Chondrocyte (in vitro differentiated cells): ENCODE data around the gene SESTD1. TPM values are rescaled to one million over a fixed set of nuclear protein-coding genes. Genes with fewer than 3 reads are reported as not detected.

Experiments used
- DNase-seq: peaks from one replicate; pipeline ENCODE4 v3.0.0; 2021; ENCODE audit warnings: mixed read lengths, low spot score
- H3K27ac Mint-ChIP-seq: one replicate; pipeline ENCODE4 v1.8.0; 2021; ENCODE audit warnings: mild to moderate bottlenecking, moderate library complexity, mixed read lengths; ENCODE audit not compliant: unreplicated experiment
- H3K27me3 Mint-ChIP-seq: 2 replicates; pipeline ENCODE4 v1.8.0; 2021; ENCODE audit warnings: low read depth, mixed read lengths
- H3K36me3 Mint-ChIP-seq: 2 replicates; pipeline ENCODE4 v1.8.0; 2021; ENCODE audit warnings: low read depth, mixed read lengths
- H3K4me1 Mint-ChIP-seq: 2 replicates; pipeline ENCODE4 v1.8.0; 2021; ENCODE audit warnings: low read depth, mild to moderate bottlenecking, mixed read lengths
- H3K4me3 Mint-ChIP-seq: one replicate; pipeline ENCODE4 v1.8.0; 2021; ENCODE audit warnings: mild to moderate bottlenecking, moderate library complexity, mixed read lengths; ENCODE audit not compliant: unreplicated experiment
- H3K9me3 Mint-ChIP-seq: 2 replicates; pipeline ENCODE4 v1.8.0; 2021; ENCODE audit warnings: low read depth, mixed read lengths
- total RNA-seq: library from RNA; stranded (reverse); gene quantifications from 3 replicates; pipeline ENCODE4 v1.2.1, GENCODE V29; 2021
- TF ChIP-seq, protein P1 (sequence below): fragments of 200-600 bp; sonication (generic); IDR thresholded peaks from 2 replicates; pipeline ENCODE4 v1.5.0; 2021; ENCODE audit warnings: antibody characterized with exemption, mild to moderate bottlenecking, moderate library complexity

SESTD1 gene
- total RNA-seq, 1 donor from 2014 or later: 101 TPM

DNA sequence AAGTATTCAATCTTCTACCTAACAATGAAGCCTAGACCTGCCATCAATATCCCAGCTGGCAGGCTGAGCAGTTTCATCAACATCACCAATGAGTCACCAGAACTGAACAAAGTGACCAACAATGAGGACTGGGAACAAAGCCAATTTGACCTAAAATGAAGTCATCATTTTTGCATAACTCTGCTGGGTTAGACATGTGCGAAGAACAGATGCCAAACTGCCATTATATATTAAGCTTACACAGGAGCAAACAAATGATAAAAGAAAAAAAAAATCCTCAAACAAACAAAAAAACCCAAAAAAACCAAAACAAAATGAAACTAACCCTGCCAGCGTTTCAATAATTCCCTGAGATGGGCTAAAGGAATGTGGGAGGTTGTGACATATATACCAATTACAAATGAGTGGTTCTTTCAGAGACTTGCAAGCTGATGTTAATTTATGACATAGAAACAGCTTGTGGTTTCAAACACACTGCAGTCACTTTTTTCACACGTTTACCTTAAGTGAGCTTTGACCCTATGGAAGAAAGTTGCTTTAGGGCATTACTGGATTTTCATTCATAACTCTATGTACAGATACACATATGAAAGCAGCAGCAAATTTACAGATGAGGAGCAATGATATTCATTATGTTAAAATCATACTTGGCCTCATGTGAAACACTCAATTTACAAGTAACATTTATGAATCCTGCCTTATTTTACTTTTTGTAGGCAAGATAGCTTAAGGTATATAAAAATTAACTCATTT, 157.8 kb downstream of the SESTD1 start:
- no peak overlapping the region for H3K4me3 Mint-ChIP-seq
- no peak for DNase-seq

GRCh38 chr2:179106342-179106675, 158.3 kb downstream of the SESTD1 start:
- peaks cover 25% of the 10 kb centered on the region for H3K36me3 Mint-ChIP-seq
- no peak overlapping the region for H3K27ac Mint-ChIP-seq
- TF ChIP-seq, protein P1, sequence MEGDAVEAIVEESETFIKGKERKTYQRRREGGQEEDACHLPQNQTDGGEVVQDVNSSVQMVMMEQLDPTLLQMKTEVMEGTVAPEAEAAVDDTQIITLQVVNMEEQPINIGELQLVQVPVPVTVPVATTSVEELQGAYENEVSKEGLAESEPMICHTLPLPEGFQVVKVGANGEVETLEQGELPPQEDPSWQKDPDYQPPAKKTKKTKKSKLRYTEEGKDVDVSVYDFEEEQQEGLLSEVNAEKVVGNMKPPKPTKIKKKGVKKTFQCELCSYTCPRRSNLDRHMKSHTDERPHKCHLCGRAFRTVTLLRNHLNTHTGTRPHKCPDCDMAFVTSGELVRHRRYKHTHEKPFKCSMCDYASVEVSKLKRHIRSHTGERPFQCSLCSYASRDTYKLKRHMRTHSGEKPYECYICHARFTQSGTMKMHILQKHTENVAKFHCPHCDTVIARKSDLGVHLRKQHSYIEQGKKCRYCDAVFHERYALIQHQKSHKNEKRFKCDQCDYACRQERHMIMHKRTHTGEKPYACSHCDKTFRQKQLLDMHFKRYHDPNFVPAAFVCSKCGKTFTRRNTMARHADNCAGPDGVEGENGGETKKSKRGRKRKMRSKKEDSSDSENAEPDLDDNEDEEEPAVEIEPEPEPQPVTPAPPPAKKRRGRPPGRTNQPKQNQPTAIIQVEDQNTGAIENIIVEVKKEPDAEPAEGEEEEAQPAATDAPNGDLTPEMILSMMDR: no peak
- no peak overlapping the region for H3K4me3 Mint-ChIP-seq
- peaks cover 36% of the 10 kb centered on the region for H3K4me1 Mint-ChIP-seq
- no peaks in the 10 kb centered on the region for H3K27me3 Mint-ChIP-seq
- no peaks in the 10 kb centered on the region for H3K9me3 Mint-ChIP-seq
- DNase-seq: no peak

More for the DNA sequence above, 157.8 kb downstream of the SESTD1 start:
- Mint-ChIP-seq H3K4me1 (peaks cover 36% of the 10 kb centered on the region), H3K9me3 (no peaks in the 10 kb centered on the region), H3K36me3 (peaks cover 26% of the 10 kb centered on the region), H3K27me3 (no peaks in the 10 kb centered on the region), H3K27ac (peak overlapping the region; percentile 18)
- TF ChIP-seq, protein P1: no peak

- peaks cover 19% of the 10 kb centered on the region for H3K36me3 Mint-ChIP-seq
- no peaks in the 10 kb centered on the region for H3K9me3 Mint-ChIP-seq
- peak overlapping the region; percentile 80 for H3K27ac Mint-ChIP-seq
- H3K27me3 Mint-ChIP-seq: no peaks in the 10 kb centered on the region
- peaks cover 36% of the 10 kb centered on the region for H3K4me1 Mint-ChIP-seq
- no peak overlapping the region for H3K4me3 Mint-ChIP-seq
- DNase-seq: no peak
- TF ChIP-seq, protein P1: no peak
Measured at GRCh38 chr2:179104736-179105135, 159.9 kb downstream of the SESTD1 start.

- Mint-ChIP-seq H3K36me3 (peaks cover 5% of the 10 kb centered on the region), H3K27ac (no peak overlapping the region), H3K27me3 (no peaks in the 10 kb centered on the region), H3K9me3 (peaks cover 14% of the 10 kb centered on the region), H3K4me1 (no peaks in the 10 kb centered on the region), H3K4me3 (no peak overlapping the region)
- TF ChIP-seq, protein P1: no peak
- no peak for DNase-seq
Measured at GRCh38 chr2:179098080-179098689, 166.4 kb downstream of the SESTD1 start.

GRCh38 chr2:179097131-179097530, 167.5 kb downstream of the SESTD1 start:
- no peak for DNase-seq
- Mint-ChIP-seq H3K27ac (no peak overlapping the region), H3K36me3 (peaks cover 2% of the 10 kb centered on the region), H3K27me3 (no peaks in the 10 kb centered on the region), H3K9me3 (peaks cover 15% of the 10 kb centered on the region), H3K4me1 (no peaks in the 10 kb centered on the region), H3K4me3 (no peak overlapping the region)
- TF ChIP-seq, protein P1: no peak
